Measurements from ENCODE around the gene SLAIN1.

Gene SLAIN1

GRCh38 chr13:77737583-77738200 lies 40.2 kb downstream of the SLAIN1 start:
- DNase-seq (ENCODE audit: low read depth): no peak
- TF ChIP-seq CTCF (conservative IDR thresholded peaks at IDR 0.05; ENCODE audit: low read depth, low read length): no peak
- H3K4me3 ChIP-seq (ENCODE audit: low read length): no peak overlapping the region

- DNase-seq (ENCODE audit: low read depth): no peak
- no peak overlapping the region for H3K4me3 ChIP-seq (ENCODE audit: low read length)
- TF ChIP-seq CTCF (conservative IDR thresholded peaks at IDR 0.05; ENCODE audit: low read depth, low read length): no peak
Measured at GRCh38 chr13:77740097-77740735, 42.7 kb downstream of the SLAIN1 start.

- DNase-seq (ENCODE audit: low read depth): no peak
- TF ChIP-seq CTCF (conservative IDR thresholded peaks at IDR 0.05; ENCODE audit: low read depth, low read length): no peak
- no peak overlapping the region for H3K4me3 ChIP-seq (ENCODE audit: low read length)
Measured at GRCh38 chr13:77740931-77741596, 43.6 kb downstream of the SLAIN1 start.

- TF ChIP-seq CTCF (conservative IDR thresholded peaks at IDR 0.05; ENCODE audit: low read depth, low read length): no peak
- H3K4me3 ChIP-seq (ENCODE audit: low read length): no peak overlapping the region
- DNase-seq (ENCODE audit: low read depth): no peak
Measured at GRCh38 chr13:77741597-77741972, 44.1 kb downstream of the SLAIN1 start.

GRCh38 chr13:77742801-77743200 lies 45.3 kb downstream of the SLAIN1 start:
- H3K4me3 ChIP-seq (ENCODE audit: low read length): no peak overlapping the region
- TF ChIP-seq CTCF (conservative IDR thresholded peaks at IDR 0.05; ENCODE audit: low read depth, low read length): no peak
- DNase-seq (ENCODE audit: low read depth): no peak

- no peak for DNase-seq (ENCODE audit: low read depth)
- TF ChIP-seq CTCF (conservative IDR thresholded peaks at IDR 0.05; ENCODE audit: low read depth, low read length): no peak
Measured at GRCh38 chr13:77745784-77746183, 48.3 kb downstream of the SLAIN1 start.

More at GRCh38 chr13:77745784-77746183, 48.3 kb downstream of the SLAIN1 start:
- H3K4me3 ChIP-seq (ENCODE audit: low read length): no peak overlapping the region
